Neutrophil (primary cell): Measurements from ENCODE around the gene ITIH2.
"Not testable (repeated sequence)": the region's sequence is repeated elsewhere in the genome, so short reads cannot be mapped to it uniquely, and the experiment has no call there.

Experiments used
- H3K27ac ChIP-seq: fragments of 200-600 bp; sonication (generic); 2 replicates; pipeline ENCODE4 v1.5.1; 2016; ENCODE audit warnings: mild to moderate bottlenecking, moderate library complexity
- H3K27me3 ChIP-seq: fragments of 200-600 bp; sonication (generic); 2 replicates; pipeline ENCODE4 v1.6.0; 2016; ENCODE audit warnings: mild to moderate bottlenecking
- H3K36me3 ChIP-seq: fragments of 200-600 bp; sonication (generic); 2 replicates; pipeline ENCODE4 v1.5.1; 2017
- H3K4me1 ChIP-seq, 2 experiments: fragments of 200-600 bp in 1 of 2; sonication (generic) in 1 of 2; 1 replicate in 1 of 2; 2 replicates in 1 of 2; pipeline versions ENCODE4 v1.5.1 to v1.6.1; 2013 to 2016; ENCODE audit warnings: low read depth in 1 of 2, low read length in 1 of 2, mild to moderate bottlenecking in 1 of 2, moderate library complexity in 1 of 2; ENCODE audit not compliant: control insufficient read depth in 1 of 2, insufficient read depth in 1 of 2
- H3K4me3 ChIP-seq, 2 experiments: fragments of 200-600 bp in 1 of 2; sonication (generic) in 1 of 2; 1 replicate in 1 of 2; 2 replicates in 1 of 2; pipeline ENCODE4 v1.5.1; 2013 to 2016; ENCODE audit warnings: low read depth in 1 of 2, low read length in 1 of 2, mild to moderate bottlenecking in 1 of 2, moderate library complexity in 1 of 2
- H3K9me3 ChIP-seq: fragments of 200-600 bp; sonication (generic); 2 replicates; pipeline ENCODE4 v1.5.1; 2016
- TF ChIP-seq, protein P1 (sequence below): fragments of 200-600 bp; sonication (generic); IDR thresholded peaks from 2 replicates; pipeline ENCODE4 v1.5.1; 2016; ENCODE audit warnings: antibody characterized with exemption

ITIH2 gene

DNA sequence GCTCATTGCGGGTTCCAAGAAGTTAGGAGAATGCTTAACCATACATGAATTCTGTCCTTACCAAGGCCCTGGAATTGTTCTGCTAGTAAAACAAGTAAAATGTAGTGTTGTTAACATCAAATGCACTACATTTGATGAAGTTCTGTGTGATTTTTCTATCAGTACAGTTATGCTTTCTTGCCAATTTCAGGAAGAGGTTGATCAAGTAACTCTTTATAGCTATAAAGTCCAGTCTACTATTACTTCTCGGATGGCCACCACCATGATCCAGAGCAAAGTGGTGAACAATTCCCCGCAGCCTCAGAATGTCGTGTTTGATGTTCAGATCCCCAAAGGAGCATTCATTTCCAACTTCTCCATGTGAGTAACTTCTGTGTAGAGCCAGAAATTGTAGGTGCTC, 5.7 kb downstream of the ITIH2 start:
- Histone ChIP-seq H3K36me3 (no peaks in the 10 kb centered on the region), H3K4me3 (no peak overlapping the region), H3K4me1 (no peaks in the 10 kb centered on the region), H3K27ac (no peak overlapping the region), H3K9me3 (no peaks in the 10 kb centered on the region), H3K27me3 (peaks cover 33% of the 10 kb centered on the region)
- TF ChIP-seq, protein P1, sequence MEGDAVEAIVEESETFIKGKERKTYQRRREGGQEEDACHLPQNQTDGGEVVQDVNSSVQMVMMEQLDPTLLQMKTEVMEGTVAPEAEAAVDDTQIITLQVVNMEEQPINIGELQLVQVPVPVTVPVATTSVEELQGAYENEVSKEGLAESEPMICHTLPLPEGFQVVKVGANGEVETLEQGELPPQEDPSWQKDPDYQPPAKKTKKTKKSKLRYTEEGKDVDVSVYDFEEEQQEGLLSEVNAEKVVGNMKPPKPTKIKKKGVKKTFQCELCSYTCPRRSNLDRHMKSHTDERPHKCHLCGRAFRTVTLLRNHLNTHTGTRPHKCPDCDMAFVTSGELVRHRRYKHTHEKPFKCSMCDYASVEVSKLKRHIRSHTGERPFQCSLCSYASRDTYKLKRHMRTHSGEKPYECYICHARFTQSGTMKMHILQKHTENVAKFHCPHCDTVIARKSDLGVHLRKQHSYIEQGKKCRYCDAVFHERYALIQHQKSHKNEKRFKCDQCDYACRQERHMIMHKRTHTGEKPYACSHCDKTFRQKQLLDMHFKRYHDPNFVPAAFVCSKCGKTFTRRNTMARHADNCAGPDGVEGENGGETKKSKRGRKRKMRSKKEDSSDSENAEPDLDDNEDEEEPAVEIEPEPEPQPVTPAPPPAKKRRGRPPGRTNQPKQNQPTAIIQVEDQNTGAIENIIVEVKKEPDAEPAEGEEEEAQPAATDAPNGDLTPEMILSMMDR, result no peak

DNA sequence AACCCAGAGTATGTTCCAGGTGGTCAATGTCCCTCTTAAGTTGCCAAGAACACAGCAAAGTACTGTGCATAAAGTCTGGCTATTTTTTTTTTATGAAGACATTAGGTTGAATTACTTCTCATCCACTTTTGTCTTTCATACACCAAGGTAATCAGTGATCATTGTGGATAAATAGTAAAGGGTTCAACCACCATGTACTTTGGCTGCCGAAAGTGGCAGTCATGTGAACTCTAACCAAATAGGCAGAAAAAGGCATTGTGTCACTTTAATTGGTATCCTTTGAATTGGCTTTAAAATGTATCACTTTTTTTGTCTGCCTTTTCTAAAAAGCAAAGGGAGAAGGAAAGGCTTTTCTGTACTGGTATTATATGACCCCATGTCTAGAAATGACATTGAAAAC, 7.3 kb downstream of the ITIH2 start:
- TF ChIP-seq, protein P1, result no peak
- H3K27ac ChIP-seq, result no peak overlapping the region
- H3K27me3 ChIP-seq, result peaks cover 17% of the 10 kb centered on the region
- no peaks in the 10 kb centered on the region for H3K36me3 ChIP-seq
- H3K4me1 ChIP-seq, result no peaks in the 10 kb centered on the region
- H3K4me3 ChIP-seq, result no peak overlapping the region
- H3K9me3 ChIP-seq, result no peaks in the 10 kb centered on the region

DNA sequence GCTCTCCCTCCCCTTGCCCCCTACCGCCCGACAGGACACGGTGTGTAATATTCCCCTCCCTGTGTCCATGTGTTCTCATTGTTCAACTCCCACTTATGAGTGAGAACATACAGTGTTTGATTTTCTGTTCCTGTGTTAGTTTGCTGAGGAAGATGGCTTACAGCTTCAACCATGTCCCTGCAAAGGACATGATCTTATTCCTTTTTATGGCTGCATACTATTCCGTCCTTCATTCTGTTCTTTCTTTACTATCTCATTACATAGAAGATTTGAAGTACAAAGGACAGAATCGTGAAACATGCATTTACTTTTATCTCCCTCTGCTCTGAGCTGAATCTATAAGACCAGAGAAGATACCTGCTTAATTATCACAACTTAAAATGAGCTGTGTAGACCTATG, 8.0 kb downstream of the ITIH2 start:
- H3K27ac ChIP-seq, H3K9me3 ChIP-seq, H3K36me3 ChIP-seq, H3K4me3 ChIP-seq, H3K4me1 ChIP-seq: not testable (repeated sequence)
- peaks cover 12% of the 10 kb centered on the region for H3K27me3 ChIP-seq

DNA sequence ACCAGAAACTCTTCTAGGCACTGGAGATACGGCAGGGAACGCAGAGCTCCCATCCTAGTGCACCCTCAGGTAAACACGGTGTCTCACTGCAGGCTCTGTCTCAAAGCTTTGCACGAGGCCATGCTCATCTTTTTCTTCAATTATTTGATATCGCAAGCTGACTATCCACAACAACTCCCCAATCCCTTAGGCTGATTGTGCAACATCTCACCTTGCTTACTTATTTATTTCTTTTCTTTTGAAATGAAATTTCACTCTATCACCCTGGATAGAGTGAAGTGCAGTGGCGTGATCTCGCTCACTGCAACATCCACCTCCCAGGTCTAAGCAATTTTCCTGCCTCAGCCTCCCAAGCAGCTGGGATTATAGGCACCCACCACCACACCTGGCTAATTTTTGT, 12.4 kb downstream of the ITIH2 start:
- no peaks in the 10 kb centered on the region for H3K36me3 ChIP-seq
- TF ChIP-seq, protein P1, result no peak
- no peak overlapping the region for H3K27ac ChIP-seq
- peaks cover 5% of the 10 kb centered on the region for H3K27me3 ChIP-seq
- H3K9me3 ChIP-seq, result no peaks in the 10 kb centered on the region
- H3K4me1 ChIP-seq, result no peaks in the 10 kb centered on the region
- H3K4me3 ChIP-seq, result no peak overlapping the region

DNA sequence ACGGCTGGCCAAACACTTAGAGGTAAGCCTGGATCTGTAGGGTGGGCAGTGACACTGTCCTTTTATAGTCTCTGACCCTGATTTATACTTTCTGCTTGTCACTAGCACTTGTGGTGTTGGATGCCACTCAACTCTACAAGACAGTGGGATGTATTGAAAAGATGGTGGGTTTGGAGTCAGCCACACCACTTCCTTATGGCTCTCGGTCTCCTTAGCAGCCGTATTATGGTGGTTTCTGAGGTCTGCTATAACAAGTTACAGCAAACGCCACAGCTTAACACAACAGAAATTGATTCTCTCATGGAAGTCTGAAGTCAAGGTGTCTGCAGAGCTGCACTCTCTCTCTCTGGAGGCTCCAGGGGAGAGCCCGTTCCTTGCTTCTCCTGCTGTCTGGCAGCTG, 14.7 kb downstream of the ITIH2 start:
- Histone ChIP-seq H3K4me1 (no peaks in the 10 kb centered on the region), H3K9me3 (no peaks in the 10 kb centered on the region), H3K27me3 (peaks cover 8% of the 10 kb centered on the region), H3K4me3 (no peak overlapping the region), H3K36me3 (no peaks in the 10 kb centered on the region), H3K27ac (no peak overlapping the region)
- TF ChIP-seq, protein P1, result no peak

DNA sequence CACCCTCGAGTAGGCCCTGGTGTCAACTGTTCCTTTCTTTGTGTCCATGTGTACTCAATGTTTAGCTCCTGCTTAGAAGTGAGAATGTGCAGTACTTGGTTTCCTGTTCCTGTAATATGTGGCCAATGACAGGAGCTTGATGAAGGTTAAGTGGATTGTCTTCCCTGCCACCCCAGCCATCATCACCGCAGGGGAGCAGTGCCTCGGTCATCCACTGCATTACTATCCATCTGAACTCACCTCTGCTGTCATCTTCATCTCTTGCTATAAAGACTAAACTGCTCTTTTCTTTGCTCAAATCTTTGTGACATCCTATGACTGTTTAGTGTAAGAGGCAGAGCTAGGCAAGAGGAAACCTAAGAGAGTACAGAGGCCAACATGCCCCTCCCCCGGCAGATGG, 15.6 kb downstream of the ITIH2 start:
- Histone ChIP-seq H3K4me1 (no peaks in the 10 kb centered on the region), H3K36me3 (no peaks in the 10 kb centered on the region), H3K4me3 (no peak overlapping the region), H3K27me3 (peaks cover 8% of the 10 kb centered on the region), H3K9me3 (no peaks in the 10 kb centered on the region), H3K27ac (no peak overlapping the region)
- TF ChIP-seq, protein P1, result no peak
